Kasumi-1 (cell line): ENCODE measurements around the gene FXYD5.

Experiments used
- DNase-seq, 2 experiments: peaks; one replicate each; lab custom pipeline; 2025; lab: John Stamatoyannopoulos, UW

Gene FXYD5

GRCh38 chr19:35212241-35212640 lies 57.7 kb downstream of the FXYD5 start:
- DNase-seq = no peak

- peak; percentile 89 to 93 for DNase-seq
Observed at GRCh38 chr19:35213663-35214632, 59.4 kb downstream of the FXYD5 start.

GRCh38 chr19:35214766-35215422 lies 60.4 kb downstream of the FXYD5 start:
- DNase-seq = no peak

- no peak for DNase-seq
Observed at GRCh38 chr19:35216016-35216832, 61.7 kb downstream of the FXYD5 start.

- peak; percentile 69 to 73 for DNase-seq
Observed at GRCh38 chr19:35216833-35217648, 62.5 kb downstream of the FXYD5 start.

- DNase-seq = no peak
Observed at GRCh38 chr19:35217649-35217990, 63.1 kb downstream of the FXYD5 start.

GRCh38 chr19:35219008-35219407 lies 64.5 kb downstream of the FXYD5 start:
- DNase-seq = no peak
